Stomach (tissue), 9 donors: ENCODE measurements around the gene ARRB1. TPM values are rescaled to one million over a fixed set of nuclear protein-coding genes. Genes with fewer than 3 reads are reported as not detected.
A peak's percentile ranks its signal among the peaks of the same experiment; 100 is the strongest.

Source experiments
- DNase-seq, 2 donors: peaks; one replicate each; pipeline versions ENCODE4 v3.0.0 to v3.0.0-alpha.2; 2013 to 2019
- H3K27ac ChIP-seq, 5 donors: fragments of 200-600 bp in 4 of 5; sonication (generic) in 4 of 5; one replicate each; pipeline ENCODE4 v1.5.1; 2013 to 2019; ENCODE audit warnings: mild to moderate bottlenecking in 1 of 5, moderate library complexity in 1 of 5
- H3K27me3 ChIP-seq, 3 donors: fragments of 200-600 bp; sonication (generic); one replicate each; pipeline ENCODE4 v1.5.1; 2017 to 2019; ENCODE audit warnings: mixed run types in 1 of 3
- H3K36me3 ChIP-seq, 4 donors: fragments of 200-600 bp; sonication (generic); 1 replicate in 3 of 4; 2 replicates in 1 of 4; pipeline ENCODE4 v1.5.1; 2016 to 2019
- H3K4me1 ChIP-seq, 4 donors: fragments of 200-600 bp; sonication (generic); one replicate each; pipeline ENCODE4 v1.5.1; 2016 to 2019
- H3K4me3 ChIP-seq, 4 donors: fragments of 200-600 bp; sonication (generic) in 3 of 4; one replicate each; pipeline ENCODE4 v1.5.1; 2016 to 2019; ENCODE audit warnings: mild to moderate bottlenecking in 1 of 4
- H3K9me3 ChIP-seq, 4 donors: fragments of 200-600 bp; sonication (generic); one replicate each; pipeline ENCODE4 v1.5.1; 2016 to 2019
- EP300 ChIP-seq: sonication (generic); formaldehyde crosslinking; IDR thresholded peaks from one replicate; pipeline ENCODE4 v1.6.1; 2017; ENCODE audit warnings: antibody characterized with exemption
- POLR2A ChIP-seq, 4 donors: fragments of 450-650 bp; IDR thresholded peaks; one replicate each; pipeline ENCODE4 v1.6.1; 2016; ENCODE audit warnings: antibody characterized with exemption in 4 of 4, control low read depth in 2 of 4, mild to moderate bottlenecking in 1 of 4, moderate library complexity in 1 of 4
- POLR2AphosphoS5 ChIP-seq, 3 donors: sonication (generic); formaldehyde crosslinking; IDR thresholded peaks; one replicate each; pipeline ENCODE4 v1.6.1; 2016; ENCODE audit warnings: antibody characterized with exemption in 3 of 3
- WGBS, 5 donors: extraction: QIAGEN DNeasy Blood & Tissue Kit in 3 of 5; methylation state at CpG; one replicate each; pipeline versions ENCODE4 v1.1.5 to v1.1.7; 2013 to 2018; 5-methylcytosine and 5-hydroxymethylcytosine counted together
- intact Hi-C: fragments of 100-400 bp; cut with DNase I; formaldehyde crosslinking; loops from one replicate; pipeline ENCODE4 v1.15.1; 2023; ENCODE audit warnings: low total_unique reads
- polyA plus RNA-seq, 3 donors: library from polyadenylated mRNA; stranded (reverse); fragments of 200-250 nt; gene quantifications; one replicate each; pipeline ENCODE4 v1.2.3, GENCODE V29; 2013
- total RNA-seq, 5 donors: library from RNA; depleted of rRNA; stranded (reverse); fragments of >200 nt; gene quantifications; one replicate each; pipeline versions ENCODE4 v1.1.0 to v1.2.3, GENCODE V29; 2014 to 2016
- TF ChIP-seq, protein P1 (sequence below), 7 experiments: fragments of 450-650 bp in 4 of 7; fragments of 200-600 bp in 3 of 7; sonication (generic) in 3 of 7; IDR thresholded peaks; one replicate each; pipeline ENCODE4 v1.5.1; 2016 to 2019; ENCODE audit warnings: antibody characterized with exemption in 7 of 7, control low read depth in 2 of 7, mild to moderate bottlenecking in 1 of 7
- donor health status: healthy with polysubstance abuse.
- donor health status: Bipolar disorder and iron deficiency.
- donor health status: healthy.

ARRB1 gene
- total and polyA plus RNA-seq, 8 donors, result 18.0 to 151 (median 48.4) TPM

DNA sequence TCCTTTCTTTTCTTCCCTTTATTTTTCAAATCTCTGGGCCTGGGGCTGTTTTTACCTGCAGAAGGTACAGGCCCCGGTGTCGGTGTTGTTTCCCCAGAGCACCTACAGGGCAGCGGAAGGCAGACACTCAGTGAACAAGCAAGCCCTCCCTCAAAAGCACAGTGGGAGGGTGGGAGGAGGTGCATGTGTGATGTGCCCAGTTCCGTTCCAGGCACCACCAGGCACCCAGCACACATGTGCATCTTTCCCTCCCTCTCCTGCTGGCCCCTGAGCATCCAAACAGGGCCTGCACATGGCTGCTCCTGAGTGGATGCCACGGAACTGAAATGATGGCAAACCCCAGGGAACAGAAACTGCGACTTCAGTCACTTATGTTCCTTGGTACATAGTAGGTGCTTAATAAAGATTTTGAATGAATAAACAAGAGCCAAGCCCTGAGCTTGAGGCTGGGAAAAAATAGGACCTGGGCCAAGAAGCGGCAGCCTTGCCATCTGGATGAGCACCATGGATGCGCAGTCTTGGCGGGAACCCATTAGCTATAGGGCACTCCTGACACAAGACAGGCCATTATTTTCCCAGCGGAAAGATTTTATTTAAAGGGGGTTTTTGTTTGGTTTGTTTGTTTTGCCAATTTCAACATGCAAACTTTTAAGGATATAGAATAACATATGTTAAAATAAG, 47.8 kb downstream of the ARRB1 start:
- Histone ChIP-seq H3K4me1 (peaks cover 51 to 69% (median 61%) of the 10 kb centered on the region in 4 donors), H3K27me3 (no peaks in the 10 kb centered on the region), H3K27ac (peak overlapping the region in 4 of 5 donors; percentile 73 to 78 (median 75)), H3K4me3 (no peak overlapping the region), H3K36me3 (no peaks in the 10 kb centered on the region), H3K9me3 (no peaks in the 10 kb centered on the region)
- intact Hi-C loops, result no loop called here
- 85 to 94% (median 91%) methylated on average over 10 of the region's 10 CpGs for WGBS, 5 donors
- no peak for DNase-seq
- TF ChIP-seq POLR2A (IDR thresholded peaks at IDR 0.05), result no peak
- TF ChIP-seq EP300, result no peak
- TF ChIP-seq POLR2AphosphoS5 (IDR thresholded peaks at IDR 0.05), result no peak
- TF ChIP-seq, protein P1, sequence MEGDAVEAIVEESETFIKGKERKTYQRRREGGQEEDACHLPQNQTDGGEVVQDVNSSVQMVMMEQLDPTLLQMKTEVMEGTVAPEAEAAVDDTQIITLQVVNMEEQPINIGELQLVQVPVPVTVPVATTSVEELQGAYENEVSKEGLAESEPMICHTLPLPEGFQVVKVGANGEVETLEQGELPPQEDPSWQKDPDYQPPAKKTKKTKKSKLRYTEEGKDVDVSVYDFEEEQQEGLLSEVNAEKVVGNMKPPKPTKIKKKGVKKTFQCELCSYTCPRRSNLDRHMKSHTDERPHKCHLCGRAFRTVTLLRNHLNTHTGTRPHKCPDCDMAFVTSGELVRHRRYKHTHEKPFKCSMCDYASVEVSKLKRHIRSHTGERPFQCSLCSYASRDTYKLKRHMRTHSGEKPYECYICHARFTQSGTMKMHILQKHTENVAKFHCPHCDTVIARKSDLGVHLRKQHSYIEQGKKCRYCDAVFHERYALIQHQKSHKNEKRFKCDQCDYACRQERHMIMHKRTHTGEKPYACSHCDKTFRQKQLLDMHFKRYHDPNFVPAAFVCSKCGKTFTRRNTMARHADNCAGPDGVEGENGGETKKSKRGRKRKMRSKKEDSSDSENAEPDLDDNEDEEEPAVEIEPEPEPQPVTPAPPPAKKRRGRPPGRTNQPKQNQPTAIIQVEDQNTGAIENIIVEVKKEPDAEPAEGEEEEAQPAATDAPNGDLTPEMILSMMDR (IDR thresholded peaks at IDR 0.05), result no peak

DNA sequence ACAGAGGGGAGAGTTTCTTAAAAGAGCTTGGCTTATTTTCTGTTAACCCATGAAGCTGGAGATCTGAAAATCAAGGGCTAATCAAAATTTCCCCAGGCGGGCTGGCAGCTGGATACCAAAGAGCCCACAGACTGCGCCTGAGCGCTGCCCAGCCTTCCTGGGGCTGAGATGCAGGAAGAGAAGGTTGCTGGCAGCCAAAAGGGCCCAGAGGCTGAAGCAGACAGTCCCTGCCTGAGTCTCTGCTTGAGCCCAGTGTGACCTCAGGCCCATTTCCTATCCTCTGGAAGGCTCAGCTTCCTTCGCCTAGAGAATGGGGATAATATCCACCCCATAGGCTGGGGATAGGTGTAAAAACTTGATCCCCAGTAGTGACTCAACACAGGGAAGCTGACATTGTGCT, 49.1 kb downstream of the ARRB1 start:
- Histone ChIP-seq H3K36me3 (no peaks in the 10 kb centered on the region), H3K4me1 (peaks cover 41 to 55% (median 49%) of the 10 kb centered on the region in 4 donors), H3K9me3 (no peaks in the 10 kb centered on the region), H3K27ac (peak overlapping the region; percentile 62 to 78 (median 74)), H3K4me3 (no peak overlapping the region), H3K27me3 (no peaks in the 10 kb centered on the region)
- intact Hi-C loops, result no loop called here
- 43 to 59% (median 57%) methylated on average over 4 of the region's 4 CpGs for WGBS, 5 donors
- TF ChIP-seq EP300 (no peak), POLR2AphosphoS5 (IDR thresholded peaks at IDR 0.05) (no peak), POLR2A (IDR thresholded peaks at IDR 0.05) (no peak)
- TF ChIP-seq, protein P1 (IDR thresholded peaks at IDR 0.05), result no peak
- DNase-seq, result no peak

DNA sequence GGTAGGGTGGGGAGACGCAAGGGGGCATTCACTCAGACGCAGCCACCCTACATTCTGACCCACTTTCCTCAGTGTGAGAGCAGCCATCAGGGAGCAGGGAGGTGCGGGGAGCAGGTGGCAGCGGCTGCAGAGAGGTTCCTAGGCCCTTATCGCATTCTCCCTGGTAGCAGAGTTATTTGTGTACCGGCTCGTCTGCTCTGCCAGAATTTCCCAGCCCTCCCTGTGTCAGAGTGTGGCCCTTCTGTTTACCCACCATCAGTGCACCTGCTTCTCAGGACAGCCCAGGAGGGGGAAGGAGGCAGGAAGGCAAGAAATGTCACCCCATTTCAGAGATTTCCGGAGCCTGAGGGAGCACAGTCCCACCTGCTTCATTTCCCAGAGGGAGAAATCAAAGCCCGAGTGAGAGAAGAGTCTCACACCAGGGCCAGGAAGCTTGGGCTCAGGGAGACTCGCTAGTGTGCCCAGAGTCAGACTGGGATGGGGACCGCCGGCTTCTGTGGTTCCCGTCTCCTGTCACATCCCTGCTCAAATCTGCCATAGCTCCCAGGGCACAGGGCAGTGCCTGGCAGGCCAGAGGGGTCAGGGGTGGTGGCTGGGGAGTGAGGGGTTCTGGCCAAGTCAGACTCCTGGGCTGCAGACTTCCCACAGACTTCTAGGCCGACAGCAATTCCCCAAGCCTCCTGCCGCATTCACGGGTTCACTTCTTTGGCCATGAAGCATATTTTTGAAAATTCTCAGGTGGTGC, 49.7 kb downstream of the ARRB1 start:
- Histone ChIP-seq H3K4me1 (peaks cover 35 to 49% (median 46%) of the 10 kb centered on the region in 4 donors), H3K27me3 (no peaks in the 10 kb centered on the region), H3K9me3 (no peaks in the 10 kb centered on the region), H3K4me3 (no peak overlapping the region), H3K27ac (peak overlapping the region; percentile 62 to 78 (median 74)), H3K36me3 (no peaks in the 10 kb centered on the region)
- WGBS, 5 donors, result 22 to 45% (median 32%) methylated on average over 14 to 16 of the region's 16 CpGs
- TF ChIP-seq EP300, result no peak
- TF ChIP-seq, protein P1 (IDR thresholded peaks at IDR 0.05), result no peak
- TF ChIP-seq POLR2AphosphoS5 (IDR thresholded peaks at IDR 0.05), result peak in 2 of 3 donors; percentile 27 to 50
- intact Hi-C loops, result no loop called here
- DNase-seq, result peak; percentile 78 to 83

DNA sequence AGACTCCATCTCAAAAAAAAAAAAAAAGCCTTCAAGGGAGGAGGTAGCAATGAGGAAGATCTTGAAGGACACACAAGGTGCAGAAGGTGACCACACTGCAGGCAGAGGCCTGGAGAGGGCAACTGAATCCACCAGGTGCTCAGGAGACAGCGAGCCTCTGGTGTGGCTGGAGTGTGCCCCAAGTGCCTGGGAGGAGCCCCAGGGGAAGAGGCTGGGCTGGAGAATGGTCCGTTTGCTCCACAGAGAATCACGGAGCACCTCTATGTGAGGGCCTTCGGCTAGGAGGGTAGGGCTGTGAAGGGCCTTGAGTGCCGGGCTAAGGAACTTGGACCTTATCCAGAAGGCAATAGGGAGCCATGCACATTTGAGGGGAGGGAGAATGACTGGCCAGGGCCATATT, 50.3 kb downstream of the ARRB1 start:
- intact Hi-C loops, result no loop called here
- no peak for DNase-seq
- Histone ChIP-seq H3K4me3 (no peak overlapping the region), H3K27ac (peak overlapping the region; percentile 62 to 78 (median 74)), H3K4me1 (peaks cover 29 to 43% (median 40%) of the 10 kb centered on the region in 4 donors), H3K9me3 (no peaks in the 10 kb centered on the region), H3K36me3 (no peaks in the 10 kb centered on the region), H3K27me3 (no peaks in the 10 kb centered on the region)
- TF ChIP-seq POLR2A (IDR thresholded peaks at IDR 0.05) (no peak), POLR2AphosphoS5 (IDR thresholded peaks at IDR 0.05) (no peak), EP300 (no peak)
- TF ChIP-seq, protein P1 (IDR thresholded peaks at IDR 0.05), result no peak
- WGBS, 5 donors, result 30 to 52% (median 31%) methylated on average over 5 of the region's 5 CpGs
